Liver (tissue), 3 donors: ENCODE measurements around the gene HS3ST3B1.

Source experiments
- ATF3 ChIP-seq: IDR thresholded peaks from 2 replicates; pipeline ENCODE4 v1.6.1; 2016; ENCODE audit warnings: antibody characterized with exemption
- GABPA ChIP-seq, 2 donors: IDR thresholded peaks in 1 of 2; conservative IDR thresholded peaks in 1 of 2; 2 replicates each; pipeline ENCODE4 v1.6.1; 2016; ENCODE audit warnings: antibody characterized with exemption in 2 of 2, mild to moderate bottlenecking in 1 of 2, moderate library complexity in 1 of 2
- HNF4A ChIP-seq, 2 donors: conservative IDR thresholded peaks; 2 replicates each; pipeline ENCODE4 v1.6.1; 2016; ENCODE audit warnings: antibody characterized with exemption in 2 of 2, mild to moderate bottlenecking in 2 of 2
- JUND ChIP-seq, 2 donors: IDR thresholded peaks; 2 replicates each; pipeline ENCODE4 v1.6.1; 2016; ENCODE audit warnings: antibody characterized with exemption in 2 of 2
- MAX ChIP-seq: IDR thresholded peaks from 2 replicates; pipeline ENCODE4 v1.6.1; 2016; ENCODE audit warnings: antibody characterized with exemption
- NR2F2 ChIP-seq: IDR thresholded peaks from 2 replicates; pipeline ENCODE4 v1.6.1; 2016; ENCODE audit warnings: antibody characterized with exemption
- RAD21 ChIP-seq, 2 donors: IDR thresholded peaks; 2 replicates each; pipeline ENCODE4 v1.6.1; 2016; ENCODE audit warnings: antibody characterized with exemption in 2 of 2, mild to moderate bottlenecking in 2 of 2
- REST ChIP-seq: IDR thresholded peaks from 2 replicates; pipeline ENCODE4 v1.6.1; 2016; ENCODE audit warnings: antibody characterized with exemption, mild to moderate bottlenecking
- TAF1 ChIP-seq: conservative IDR thresholded peaks from 2 replicates; pipeline ENCODE4 v1.6.1; 2016; ENCODE audit warnings: antibody characterized with exemption, mild to moderate bottlenecking
- YY1 ChIP-seq: IDR thresholded peaks from 2 replicates; pipeline ENCODE4 v1.6.1; 2016; ENCODE audit warnings: antibody characterized with exemption, mild to moderate bottlenecking
- TF ChIP-seq, protein P1 (sequence below): fragments of 150-350 bp; IDR thresholded peaks from 2 replicates; pipeline ENCODE4 v1.5.1; 2017; ENCODE audit warnings: improper control_type of control experiment, low read depth, low read length; ENCODE audit not compliant: missing input control
- donor health status: healthy.
- donor health status: healthy.

DNA sequence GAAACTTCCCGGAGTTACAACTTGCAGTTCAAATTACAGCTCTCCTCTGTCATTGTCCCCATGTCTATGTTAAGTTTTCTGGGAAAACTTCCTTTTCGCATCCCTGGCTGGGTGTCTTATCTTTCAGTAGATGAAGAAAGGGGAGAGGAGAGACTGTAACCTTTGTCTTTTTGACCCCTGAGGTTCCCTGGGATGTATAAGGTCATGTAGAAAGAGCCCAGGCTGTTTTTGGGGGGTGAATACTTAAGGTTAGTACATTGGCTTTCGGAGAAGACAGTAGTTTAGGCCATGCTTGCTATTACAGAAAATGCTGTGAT, 31.1 kb downstream of the HS3ST3B1 start:
- TF ChIP-seq, protein P1, sequence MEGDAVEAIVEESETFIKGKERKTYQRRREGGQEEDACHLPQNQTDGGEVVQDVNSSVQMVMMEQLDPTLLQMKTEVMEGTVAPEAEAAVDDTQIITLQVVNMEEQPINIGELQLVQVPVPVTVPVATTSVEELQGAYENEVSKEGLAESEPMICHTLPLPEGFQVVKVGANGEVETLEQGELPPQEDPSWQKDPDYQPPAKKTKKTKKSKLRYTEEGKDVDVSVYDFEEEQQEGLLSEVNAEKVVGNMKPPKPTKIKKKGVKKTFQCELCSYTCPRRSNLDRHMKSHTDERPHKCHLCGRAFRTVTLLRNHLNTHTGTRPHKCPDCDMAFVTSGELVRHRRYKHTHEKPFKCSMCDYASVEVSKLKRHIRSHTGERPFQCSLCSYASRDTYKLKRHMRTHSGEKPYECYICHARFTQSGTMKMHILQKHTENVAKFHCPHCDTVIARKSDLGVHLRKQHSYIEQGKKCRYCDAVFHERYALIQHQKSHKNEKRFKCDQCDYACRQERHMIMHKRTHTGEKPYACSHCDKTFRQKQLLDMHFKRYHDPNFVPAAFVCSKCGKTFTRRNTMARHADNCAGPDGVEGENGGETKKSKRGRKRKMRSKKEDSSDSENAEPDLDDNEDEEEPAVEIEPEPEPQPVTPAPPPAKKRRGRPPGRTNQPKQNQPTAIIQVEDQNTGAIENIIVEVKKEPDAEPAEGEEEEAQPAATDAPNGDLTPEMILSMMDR: no peak
- no peak for TF ChIP-seq ATF3
- TF ChIP-seq GABPA (IDR thresholded peaks at IDR 0.05 in 1 of 2, conservative IDR thresholded peaks at IDR 0.05 in 1 of 2): no peak
- TF ChIP-seq TAF1: no peak
- no peak for TF ChIP-seq JUND (IDR thresholded peaks at IDR 0.05)
- TF ChIP-seq NR2F2: no peak
- TF ChIP-seq HNF4A (conservative IDR thresholded peaks at IDR 0.05): no peak
- no peak for TF ChIP-seq RAD21 (IDR thresholded peaks at IDR 0.05)
- TF ChIP-seq REST: no peak
- no peak for TF ChIP-seq MAX
- TF ChIP-seq YY1: no peak
